Measurements from ENCODE around the gene BABAM2. TPM values are rescaled to one million over a fixed set of nuclear protein-coding genes. Genes with fewer than 3 reads are reported as not detected.

Gene BABAM2
- total RNA-seq, 1 donor from 2014 or later = 43.5 TPM

DNA sequence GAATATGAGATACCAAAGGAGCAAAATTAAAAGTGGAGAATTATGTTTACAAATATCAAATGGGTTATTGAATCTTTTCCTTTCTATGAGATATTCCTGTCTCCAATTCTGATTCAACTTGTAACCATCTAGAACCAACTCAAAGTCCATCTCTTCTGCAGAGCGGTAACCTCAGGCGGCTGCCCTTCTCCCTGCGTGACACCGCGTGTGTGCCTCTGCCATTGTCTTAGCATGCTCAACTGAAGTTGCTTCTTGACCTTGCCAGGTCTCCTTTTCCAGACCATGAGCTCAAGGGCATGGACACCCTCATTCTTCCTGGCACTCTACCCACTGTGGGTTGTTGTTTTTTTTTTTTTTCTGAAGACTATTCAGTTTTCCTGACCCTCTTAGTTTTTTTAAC is 398.1 kb downstream of the BABAM2 start:
- TF ChIP-seq, protein P1, sequence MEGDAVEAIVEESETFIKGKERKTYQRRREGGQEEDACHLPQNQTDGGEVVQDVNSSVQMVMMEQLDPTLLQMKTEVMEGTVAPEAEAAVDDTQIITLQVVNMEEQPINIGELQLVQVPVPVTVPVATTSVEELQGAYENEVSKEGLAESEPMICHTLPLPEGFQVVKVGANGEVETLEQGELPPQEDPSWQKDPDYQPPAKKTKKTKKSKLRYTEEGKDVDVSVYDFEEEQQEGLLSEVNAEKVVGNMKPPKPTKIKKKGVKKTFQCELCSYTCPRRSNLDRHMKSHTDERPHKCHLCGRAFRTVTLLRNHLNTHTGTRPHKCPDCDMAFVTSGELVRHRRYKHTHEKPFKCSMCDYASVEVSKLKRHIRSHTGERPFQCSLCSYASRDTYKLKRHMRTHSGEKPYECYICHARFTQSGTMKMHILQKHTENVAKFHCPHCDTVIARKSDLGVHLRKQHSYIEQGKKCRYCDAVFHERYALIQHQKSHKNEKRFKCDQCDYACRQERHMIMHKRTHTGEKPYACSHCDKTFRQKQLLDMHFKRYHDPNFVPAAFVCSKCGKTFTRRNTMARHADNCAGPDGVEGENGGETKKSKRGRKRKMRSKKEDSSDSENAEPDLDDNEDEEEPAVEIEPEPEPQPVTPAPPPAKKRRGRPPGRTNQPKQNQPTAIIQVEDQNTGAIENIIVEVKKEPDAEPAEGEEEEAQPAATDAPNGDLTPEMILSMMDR (IDR thresholded peaks at IDR 0.05; ENCODE audit: unreplicated experiment) = no peak
- Mint-ChIP-seq H3K27me3 (ENCODE audit: low read depth) (no peaks in the 10 kb centered on the region), H3K4me1 (peaks cover 10% of the 10 kb centered on the region), H3K36me3 (no peaks in the 10 kb centered on the region), H3K4me3 (no peak overlapping the region), H3K9me3 (no peaks in the 10 kb centered on the region), H3K27ac (no peak overlapping the region)
- no peak for DNase-seq (ENCODE audit: low spot score in 2 of 2, unreplicated experiment in 2 of 2)

DNA sequence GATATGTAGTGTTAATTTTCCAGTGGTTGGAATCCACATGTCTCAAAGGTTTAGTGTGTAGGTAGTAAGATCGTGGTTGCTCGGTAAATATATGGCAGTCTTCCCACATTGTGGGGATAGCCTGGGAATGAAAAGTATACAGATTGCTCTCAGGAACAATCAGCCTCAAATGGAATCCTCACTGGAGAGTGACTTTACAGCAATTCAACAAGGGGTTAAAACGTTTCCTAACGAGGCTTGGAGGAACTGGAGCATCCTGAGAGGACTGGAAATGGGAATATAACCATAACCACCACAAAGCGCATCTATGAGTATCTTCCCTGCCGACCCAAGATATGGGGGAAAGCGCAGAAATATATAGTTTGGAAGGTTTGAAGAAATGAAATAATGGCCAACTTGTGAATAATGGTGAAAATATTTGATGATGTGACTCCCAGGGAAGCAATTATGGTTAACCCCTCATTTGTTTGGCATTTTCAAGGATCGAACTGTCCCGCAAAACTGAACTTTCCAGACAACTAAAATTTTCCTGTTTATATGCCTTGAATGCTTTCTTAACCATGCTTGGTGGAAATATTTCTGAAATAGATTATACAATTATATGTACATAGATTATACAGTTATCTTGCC is 401.4 kb downstream of the BABAM2 start:
- no peak for DNase-seq (ENCODE audit: low spot score in 2 of 2, unreplicated experiment in 2 of 2)
- Mint-ChIP-seq H3K4me1 (no peaks in the 10 kb centered on the region), H3K36me3 (no peaks in the 10 kb centered on the region)

DNA sequence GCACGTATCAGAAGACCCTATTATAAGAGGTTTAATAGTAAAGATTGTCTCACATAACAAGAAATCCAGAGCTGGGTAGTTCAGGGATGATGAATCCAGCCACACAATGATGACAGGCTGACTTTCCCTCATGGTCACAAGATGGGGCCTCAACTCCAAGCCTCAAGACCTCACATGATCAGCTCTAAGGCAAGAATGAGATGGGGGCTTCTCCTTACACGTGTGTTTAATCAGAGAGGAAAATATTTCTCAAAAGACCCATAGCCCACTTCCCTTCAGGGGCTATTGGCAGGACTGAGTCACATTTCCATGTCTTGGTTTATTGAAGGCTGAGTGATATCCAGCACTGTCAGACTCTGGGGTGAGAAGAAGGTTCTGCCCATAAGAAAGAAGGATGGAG is 402.0 kb downstream of the BABAM2 start:
- Mint-ChIP-seq H3K36me3 (no peaks in the 10 kb centered on the region), H3K27me3 (ENCODE audit: low read depth) (no peaks in the 10 kb centered on the region), H3K4me1 (no peaks in the 10 kb centered on the region), H3K4me3 (no peak overlapping the region), H3K9me3 (no peaks in the 10 kb centered on the region), H3K27ac (no peak overlapping the region)
- no peak for DNase-seq (ENCODE audit: low spot score in 2 of 2, unreplicated experiment in 2 of 2)
- TF ChIP-seq, protein P1 (IDR thresholded peaks at IDR 0.05; ENCODE audit: unreplicated experiment) = no peak

More for the DNA sequence above, 401.4 kb downstream of the BABAM2 start:
- Mint-ChIP-seq H3K27me3 (ENCODE audit: low read depth) (no peaks in the 10 kb centered on the region), H3K9me3 (no peaks in the 10 kb centered on the region), H3K4me3 (no peak overlapping the region), H3K27ac (no peak overlapping the region)
- TF ChIP-seq, protein P1 (IDR thresholded peaks at IDR 0.05; ENCODE audit: unreplicated experiment) = no peak

DNA sequence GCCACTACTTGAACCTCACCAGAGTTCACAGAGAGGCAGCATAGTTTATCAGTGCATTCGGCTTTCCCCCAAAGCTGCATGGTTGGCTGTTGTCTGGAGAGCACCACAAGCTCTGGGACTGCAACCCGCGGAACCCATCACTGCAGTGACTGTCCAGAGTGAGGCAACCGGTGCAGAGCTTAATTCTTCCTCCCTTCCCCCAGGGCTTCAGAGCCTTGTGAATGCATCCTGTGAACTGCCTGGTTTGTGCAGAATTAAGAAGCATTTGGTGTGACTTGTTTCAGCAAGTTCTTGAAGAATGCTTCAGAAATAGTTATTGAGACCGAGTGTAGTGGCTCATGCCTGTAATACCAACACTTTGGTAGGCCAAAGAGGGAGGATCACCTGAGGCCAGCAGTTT is 402.9 kb downstream of the BABAM2 start:
- Mint-ChIP-seq H3K36me3 (peaks cover 2% of the 10 kb centered on the region), H3K4me3 (no peak overlapping the region), H3K27me3 (ENCODE audit: low read depth) (no peaks in the 10 kb centered on the region), H3K27ac (no peak overlapping the region), H3K9me3 (no peaks in the 10 kb centered on the region), H3K4me1 (no peaks in the 10 kb centered on the region)
- TF ChIP-seq, protein P1 (IDR thresholded peaks at IDR 0.05; ENCODE audit: unreplicated experiment) = no peak
- no peak for DNase-seq (ENCODE audit: low spot score in 2 of 2, unreplicated experiment in 2 of 2)

DNA sequence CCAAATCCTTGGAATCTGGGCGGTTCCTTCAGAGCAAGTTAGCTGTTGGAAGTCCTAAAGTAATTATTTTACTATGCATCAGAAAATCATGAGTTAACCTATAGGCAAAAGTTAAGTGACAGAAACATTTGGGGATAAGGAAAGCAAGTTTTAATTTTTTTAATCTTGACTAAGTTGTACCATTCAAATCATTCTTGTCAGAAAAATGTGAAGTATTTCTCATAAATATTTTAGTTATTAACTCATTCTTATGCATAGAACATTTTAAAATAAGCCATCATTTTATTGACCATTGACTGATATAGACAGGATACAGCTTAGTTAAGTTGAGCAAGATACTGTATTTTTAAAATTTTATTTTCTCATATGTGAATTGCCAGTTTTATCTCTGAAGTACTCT is 403.9 kb downstream of the BABAM2 start:
- no peaks in the 10 kb centered on the region for H3K27me3 Mint-ChIP-seq (ENCODE audit: low read depth)
- no peak overlapping the region for H3K27ac Mint-ChIP-seq
- DNase-seq (ENCODE audit: low spot score in 2 of 2, unreplicated experiment in 2 of 2) = no peak
- TF ChIP-seq, protein P1 (IDR thresholded peaks at IDR 0.05; ENCODE audit: unreplicated experiment) = no peak
- H3K4me1 Mint-ChIP-seq = no peaks in the 10 kb centered on the region
- H3K36me3 Mint-ChIP-seq = peaks cover 4% of the 10 kb centered on the region
- no peaks in the 10 kb centered on the region for H3K9me3 Mint-ChIP-seq
- no peak overlapping the region for H3K4me3 Mint-ChIP-seq

DNA sequence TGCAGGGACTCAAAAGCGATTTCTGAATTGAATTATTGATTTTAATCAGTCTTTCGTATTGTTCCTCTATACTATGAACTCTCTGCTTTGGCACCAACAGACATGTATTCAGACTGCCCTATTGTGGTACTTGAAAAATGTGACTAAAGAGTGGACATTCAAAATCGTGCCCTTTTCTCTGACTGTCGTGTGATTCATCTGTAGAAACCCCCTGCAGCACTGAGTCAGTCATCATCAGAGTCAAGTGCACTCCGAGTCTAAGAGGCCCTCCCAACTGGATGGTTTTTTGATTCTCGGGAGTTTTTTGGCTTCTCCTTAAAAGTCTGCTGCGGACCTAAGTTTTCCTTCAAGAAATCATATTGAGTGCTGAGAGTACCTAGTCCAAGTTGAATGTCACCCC is 405.7 kb downstream of the BABAM2 start:
- Mint-ChIP-seq H3K9me3 (no peaks in the 10 kb centered on the region), H3K36me3 (peaks cover 4% of the 10 kb centered on the region), H3K27ac (no peak overlapping the region), H3K27me3 (ENCODE audit: low read depth) (no peaks in the 10 kb centered on the region), H3K4me1 (peaks cover 11% of the 10 kb centered on the region), H3K4me3 (no peak overlapping the region)
- TF ChIP-seq, protein P1 (IDR thresholded peaks at IDR 0.05; ENCODE audit: unreplicated experiment) = no peak
- no peak for DNase-seq (ENCODE audit: low spot score in 2 of 2, unreplicated experiment in 2 of 2)

All from mesothelial cell of epicardium (in vitro differentiated cells).